Stimulated activated CD8-positive, alpha-beta memory T cell treated with anti-CD3 and anti-CD28 coated beads, Interleukin-12 subunit alpha, Interleukin-12 subunit beta, amount 100 ng/mL, for 24 hours (primary cell): ENCODE results near the gene WHRN.

ENCODE experiments used
- DNase-seq: peaks from one replicate; pipeline ENCODE4 v3.0.0-alpha.2; 2020; ENCODE audit errors: extremely low read depth

The WHRN gene

DNA sequence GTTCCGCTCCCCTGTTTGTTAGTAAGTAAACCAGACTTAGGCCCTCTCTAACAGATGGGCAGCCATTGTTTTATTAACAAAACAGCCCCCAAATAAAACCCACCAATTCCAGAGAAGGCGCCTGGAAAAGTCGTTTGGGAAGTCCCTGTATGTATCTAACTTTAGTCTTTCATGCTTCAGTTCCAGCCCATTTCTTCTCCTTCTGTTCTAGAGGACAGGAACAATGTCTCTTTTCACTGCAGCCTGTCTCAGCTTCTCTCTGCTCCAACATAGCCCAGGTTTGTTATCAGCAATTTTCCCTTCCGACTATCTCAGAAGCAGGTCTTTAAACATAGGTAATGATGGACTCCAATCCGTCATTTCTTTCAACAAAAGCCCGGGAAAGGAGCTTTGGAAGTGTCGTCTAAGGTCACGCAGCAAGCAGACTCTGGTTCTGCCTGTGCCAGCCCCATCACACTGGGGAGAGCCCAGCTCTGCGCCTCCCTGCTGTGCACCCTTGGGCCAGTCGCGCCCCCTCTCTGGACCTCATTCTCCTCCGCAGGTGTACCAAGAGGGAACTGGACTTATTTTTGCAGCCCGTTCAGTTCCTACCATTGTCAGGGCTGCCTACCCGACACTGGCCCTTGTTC, 107.9 kb downstream of the WHRN start:
- no peak for DNase-seq

DNA sequence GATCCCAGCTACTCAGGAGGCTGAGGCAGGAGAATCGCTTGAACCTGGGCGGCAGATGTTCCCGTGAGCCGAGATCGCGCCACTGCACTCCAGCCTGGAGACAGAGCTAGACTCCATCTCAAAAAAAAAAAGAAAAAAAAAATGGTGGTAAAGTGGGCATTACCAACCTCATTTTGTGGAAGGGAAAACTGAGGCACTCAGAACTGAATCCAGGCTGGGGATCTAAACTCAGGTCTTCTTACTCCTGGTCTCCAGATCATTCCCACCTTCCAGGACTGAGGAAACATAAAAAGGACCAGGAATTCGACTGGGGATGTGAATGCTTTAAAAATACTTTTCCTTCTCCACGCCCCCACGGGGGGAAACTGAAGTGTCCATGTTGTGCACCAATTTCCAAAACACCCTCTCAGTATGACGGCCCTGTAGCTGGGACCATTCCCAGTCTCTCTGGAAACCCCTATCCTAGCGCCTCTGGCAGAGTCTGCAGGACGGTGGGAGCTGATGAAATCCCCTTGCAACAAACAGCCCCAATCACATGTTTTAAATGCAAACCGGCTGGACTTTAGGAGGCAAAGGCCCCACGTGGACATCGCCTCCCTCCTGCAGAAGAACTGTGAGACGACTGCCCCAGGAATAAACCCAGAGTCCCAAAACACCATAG, 108.6 kb downstream of the WHRN start:
- DNase-seq = no peak

DNA sequence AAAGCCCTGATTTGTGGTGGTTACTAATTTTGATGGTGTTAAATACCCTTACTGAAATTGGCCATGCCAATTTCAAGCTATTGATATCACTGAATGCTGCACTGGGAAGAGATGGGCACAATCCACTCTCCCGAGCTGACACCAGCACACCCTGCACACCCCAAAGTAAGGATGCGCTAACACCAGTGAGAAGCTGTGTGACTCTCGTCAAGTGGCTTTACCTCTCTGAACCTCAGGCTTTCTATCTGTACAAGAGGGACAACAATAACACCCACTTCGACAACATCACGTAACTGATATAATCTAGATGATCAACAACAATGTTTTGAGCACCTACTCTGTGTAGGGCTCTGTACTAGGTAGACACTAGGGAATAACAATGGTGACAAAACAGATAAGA, 109.5 kb downstream of the WHRN start:
- no peak for DNase-seq

DNA sequence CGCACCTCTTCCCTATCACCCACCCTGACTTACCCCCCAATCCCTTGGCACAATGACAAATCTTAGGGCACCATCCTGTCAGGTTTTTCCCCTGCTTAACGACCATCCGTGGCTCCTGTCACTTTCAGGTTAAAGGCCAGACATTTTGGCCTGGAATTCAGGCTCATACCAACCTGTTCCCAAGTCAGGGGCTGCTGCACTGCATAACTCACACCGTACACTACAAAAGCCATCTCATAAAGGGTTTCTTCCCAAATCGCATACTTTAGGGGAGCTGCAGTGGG, 110.0 kb downstream of the WHRN start:
- DNase-seq = no peak

DNA sequence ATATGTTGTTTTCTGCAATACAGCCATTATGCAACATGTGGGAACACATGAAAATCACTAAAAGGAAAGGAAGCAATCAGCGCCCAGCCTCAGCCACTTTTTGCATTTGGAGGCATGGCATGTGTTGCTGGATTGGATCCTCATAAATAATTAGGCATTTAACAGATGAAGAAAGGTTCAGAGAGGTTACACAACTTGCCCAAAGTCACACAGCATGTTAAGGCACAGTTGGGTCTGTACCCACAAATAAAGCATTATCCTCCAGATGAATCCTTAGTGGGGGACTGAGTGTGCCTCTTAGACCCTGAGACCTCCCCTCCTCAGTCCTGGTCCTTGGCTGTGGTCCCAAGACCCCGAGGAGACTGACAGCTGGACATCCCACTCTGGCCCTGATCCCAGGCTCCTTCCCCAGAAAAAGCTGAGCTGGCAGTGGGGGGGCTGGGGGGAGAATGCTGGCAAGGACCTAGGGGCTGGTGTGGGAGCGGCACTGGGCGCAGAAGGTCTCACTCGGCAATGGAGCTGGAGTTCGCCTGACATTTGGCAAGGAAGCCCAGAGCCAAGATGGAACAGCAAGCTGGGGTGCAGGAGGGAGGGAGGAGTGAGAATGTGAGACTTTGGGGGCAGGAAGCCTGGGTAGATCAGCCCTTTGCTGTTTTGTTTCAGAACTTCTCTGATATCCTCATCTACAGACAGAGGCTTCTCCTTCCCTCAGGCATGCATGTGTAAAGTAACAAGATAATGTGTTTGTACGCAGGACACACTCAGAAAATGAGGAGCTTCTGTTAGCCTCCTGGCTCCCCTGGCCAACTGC, 110.5 kb downstream of the WHRN start:
- DNase-seq = no peak

DNA sequence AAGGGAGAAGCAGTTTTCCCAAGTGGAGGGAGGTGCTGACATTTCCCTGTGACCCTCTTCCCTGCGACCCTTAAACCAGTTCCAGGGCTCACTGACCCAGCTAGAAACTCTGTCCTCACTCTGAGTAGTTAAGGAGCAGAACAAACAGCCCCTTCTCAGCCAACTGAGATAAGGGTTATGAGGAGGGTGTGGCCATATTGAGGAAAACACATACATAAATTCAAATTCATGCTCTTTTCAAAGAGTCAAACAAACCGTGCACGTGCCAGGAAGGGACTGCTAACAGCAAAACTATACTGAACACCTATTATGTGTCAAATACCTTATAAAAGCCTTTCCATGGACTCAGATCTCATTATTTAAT, 112.5 kb downstream of the WHRN start:
- DNase-seq = no peak

DNA sequence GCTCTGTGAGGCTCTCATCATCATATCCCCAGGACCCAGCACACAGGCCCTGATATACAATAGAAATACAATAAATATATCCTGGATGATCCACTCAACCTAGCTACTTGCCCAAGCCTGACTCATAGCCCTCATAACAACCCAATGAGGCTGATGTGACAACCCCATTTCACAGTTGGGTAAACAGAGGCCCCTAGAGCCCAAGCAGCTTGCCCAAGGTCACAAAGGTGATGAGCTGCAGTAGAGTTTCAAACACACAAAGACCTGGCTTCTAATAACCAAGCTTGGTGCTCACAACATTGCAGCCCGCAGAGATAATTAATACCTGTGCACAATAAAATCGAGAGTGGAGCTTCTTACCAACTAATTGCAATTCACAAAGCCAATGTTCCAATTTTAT, 114.3 kb downstream of the WHRN start:
- DNase-seq = no peak

DNA sequence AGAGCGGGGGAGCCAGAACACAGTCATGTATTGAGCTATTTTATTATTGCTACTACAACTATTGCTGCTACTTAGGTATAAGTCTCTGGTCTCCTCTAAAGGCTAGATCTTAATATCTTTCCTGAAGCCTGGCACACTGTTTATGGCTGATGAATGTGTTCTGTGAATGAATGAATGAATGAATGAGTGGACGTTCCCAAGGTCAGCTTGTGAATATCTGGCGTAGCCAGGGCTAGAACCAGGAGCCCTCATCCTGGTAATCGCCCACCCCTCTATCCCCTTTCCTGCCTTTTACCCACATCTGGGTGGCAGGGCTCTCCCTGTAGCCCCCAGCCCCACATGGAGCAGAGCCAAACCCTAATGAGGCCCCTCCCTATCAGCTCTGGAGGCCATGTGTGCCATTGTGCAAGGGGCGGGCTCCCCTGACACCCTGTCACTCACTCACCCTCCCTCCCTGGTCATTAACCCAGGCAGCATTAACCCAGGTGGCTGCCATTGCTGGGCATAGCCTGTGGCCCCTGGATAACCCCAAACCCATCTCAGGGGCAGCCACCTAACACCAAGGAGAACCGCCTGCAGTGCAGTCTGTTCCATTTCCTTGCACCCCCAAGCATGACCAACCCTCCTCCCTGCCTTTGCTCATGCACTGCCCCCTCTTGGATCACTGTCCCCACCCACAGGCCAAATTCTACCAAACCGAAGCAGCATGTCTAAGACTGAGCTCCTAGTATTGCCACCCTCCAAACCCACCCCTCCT, 115.5 kb downstream of the WHRN start:
- DNase-seq = no peak

DNA sequence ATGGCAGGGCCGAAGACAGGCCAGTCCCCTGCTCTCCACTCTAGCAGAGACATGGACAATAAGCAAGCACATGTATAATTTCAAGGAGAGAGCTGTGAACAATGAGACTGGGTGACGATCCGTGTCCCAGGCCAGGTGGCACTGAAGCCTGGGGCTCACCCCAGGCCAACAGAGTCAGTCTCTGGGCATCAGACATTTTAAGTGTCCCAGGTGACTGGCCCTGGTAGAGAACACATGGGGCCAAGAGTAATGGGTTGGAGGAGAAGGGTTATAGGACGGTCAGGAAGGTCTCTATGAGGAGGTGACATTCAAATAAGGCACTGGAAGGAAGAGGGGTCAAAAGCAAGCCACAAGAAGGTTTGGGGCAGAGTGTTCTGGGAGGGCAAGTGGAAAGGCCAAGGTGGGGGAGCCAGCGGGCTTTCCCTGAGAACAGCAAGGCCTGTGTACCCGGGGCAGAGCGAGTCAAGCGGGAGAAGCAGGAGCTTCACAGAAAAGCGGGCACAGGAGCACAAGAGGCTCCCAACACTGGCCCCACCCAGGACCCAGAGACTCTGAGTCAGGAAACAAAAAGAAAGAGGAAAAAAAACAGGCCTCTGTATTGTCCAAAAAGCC, 116.4 kb downstream of the WHRN start:
- no peak for DNase-seq

DNA sequence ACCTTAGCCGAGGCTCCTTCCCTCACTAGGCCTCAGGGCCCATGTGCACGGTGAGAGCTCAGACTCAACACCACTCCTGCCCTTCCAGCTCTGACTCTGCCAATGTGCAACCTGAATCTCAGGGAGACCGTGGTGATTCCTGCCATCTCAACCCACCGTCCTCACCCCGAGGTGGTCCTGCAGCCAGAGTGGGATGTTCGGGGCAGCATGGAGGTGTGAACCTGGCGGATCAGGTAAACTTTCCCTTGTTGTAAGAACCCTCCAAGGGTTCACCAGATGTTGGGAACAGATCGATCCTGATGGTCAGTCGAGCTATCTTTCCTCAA, 117.0 kb downstream of the WHRN start:
- no peak for DNase-seq

DNA sequence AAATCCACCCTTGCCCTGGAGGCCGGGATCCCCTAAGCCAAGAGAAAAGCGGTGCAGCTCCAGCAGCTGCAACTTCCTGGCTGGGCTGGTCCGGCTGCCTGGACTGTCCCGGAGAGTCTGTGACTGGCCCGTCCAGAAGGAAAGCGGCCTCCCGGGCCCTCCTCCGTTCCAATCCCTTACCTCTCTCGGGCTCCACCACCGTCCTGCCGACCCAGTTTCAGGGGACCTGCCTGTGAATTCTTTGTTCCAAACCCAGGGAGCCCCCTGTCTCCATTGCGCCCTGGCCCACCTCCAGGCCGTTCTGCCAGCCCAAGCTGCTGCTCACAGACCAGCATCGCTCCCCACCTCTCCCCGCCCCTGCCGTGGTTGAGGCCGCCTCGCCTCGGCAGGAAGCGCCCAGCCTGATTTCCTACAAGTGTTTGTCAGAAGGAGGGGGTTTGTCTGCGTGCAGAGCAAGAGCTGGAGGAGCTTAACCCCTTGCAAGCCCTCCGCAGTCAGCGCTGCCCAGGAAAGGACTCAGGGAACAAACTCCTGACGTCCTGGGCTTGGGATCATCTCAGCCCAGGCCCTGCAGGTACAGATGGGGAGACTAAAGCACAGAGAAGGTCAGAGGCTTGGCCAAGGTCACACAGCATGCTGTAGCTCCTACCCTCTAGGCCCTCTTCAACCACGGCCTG, 117.5 kb downstream of the WHRN start, which contains the start of gene AKNA:
Gene AKNA, minus strand, starts transcription at position 303 of the 677 bp plus-strand sequence. CDS start 6,649 bp downstream, outside the sequence.
- DNase-seq = peak; percentile 63

DNA sequence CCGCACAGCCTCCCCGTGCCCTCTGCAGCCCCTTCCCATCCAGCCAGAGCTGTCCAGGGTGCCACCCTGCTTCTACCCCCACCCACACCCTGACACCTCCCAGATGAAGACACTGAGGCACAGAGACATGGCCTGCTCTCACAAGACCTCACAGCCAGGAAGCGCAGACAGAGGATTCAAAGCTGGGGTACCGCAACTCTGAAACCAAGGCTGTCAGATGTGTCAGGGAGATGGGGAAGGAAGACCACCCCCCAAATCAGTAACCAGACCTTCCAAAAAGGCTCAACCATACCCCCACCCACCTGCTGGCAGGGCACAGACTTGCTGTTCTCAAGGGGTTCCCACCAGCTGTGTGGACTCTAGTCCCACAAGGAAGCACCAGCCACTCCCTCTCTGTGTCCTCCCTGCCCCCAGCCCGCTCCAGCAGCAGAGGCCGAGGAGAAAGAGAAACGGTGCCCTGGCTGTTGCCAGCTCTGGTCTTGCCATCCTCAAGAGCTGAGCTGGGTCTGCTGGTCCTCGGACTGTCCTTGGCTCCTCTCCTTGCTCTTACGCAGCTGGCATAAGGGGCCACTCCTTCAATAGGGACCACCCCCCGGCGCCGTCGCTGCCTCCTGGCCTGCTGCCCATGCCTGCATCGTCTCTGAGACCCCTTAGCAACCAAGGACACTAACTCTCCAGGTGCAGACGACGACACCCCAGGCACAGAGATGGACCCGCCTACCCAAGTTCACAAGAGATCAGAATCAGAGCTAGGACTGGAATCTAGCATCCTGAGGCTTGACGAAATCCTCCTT, 118.2 kb downstream of the WHRN start:
- DNase-seq = no peak

DNA sequence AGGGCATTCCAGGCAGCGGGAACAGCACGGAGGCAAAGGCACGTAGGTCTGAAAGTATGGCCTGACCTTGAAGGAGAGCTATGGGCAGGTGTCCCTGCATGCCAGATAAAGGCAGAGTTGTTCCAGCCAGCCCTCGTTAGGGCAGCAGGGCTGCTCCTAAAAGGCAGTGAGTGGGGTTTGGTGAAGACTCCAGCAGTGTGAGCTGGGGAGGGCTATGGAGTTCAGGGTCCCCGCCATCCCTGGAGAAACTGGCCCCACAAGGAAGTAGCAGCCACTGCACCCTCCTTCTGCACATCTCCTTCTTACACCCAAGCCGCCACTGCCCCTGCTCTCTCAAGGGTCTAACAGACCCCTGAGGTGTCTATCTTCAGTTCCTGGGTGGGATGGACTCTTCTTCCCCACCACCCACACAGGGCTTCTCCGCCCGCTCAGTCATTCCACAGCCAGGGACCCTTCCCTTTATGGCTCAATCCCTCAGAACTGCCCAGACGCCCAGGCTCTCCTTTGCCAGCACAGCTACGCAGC, 118.8 kb downstream of the WHRN start:
- DNase-seq = no peak

DNA sequence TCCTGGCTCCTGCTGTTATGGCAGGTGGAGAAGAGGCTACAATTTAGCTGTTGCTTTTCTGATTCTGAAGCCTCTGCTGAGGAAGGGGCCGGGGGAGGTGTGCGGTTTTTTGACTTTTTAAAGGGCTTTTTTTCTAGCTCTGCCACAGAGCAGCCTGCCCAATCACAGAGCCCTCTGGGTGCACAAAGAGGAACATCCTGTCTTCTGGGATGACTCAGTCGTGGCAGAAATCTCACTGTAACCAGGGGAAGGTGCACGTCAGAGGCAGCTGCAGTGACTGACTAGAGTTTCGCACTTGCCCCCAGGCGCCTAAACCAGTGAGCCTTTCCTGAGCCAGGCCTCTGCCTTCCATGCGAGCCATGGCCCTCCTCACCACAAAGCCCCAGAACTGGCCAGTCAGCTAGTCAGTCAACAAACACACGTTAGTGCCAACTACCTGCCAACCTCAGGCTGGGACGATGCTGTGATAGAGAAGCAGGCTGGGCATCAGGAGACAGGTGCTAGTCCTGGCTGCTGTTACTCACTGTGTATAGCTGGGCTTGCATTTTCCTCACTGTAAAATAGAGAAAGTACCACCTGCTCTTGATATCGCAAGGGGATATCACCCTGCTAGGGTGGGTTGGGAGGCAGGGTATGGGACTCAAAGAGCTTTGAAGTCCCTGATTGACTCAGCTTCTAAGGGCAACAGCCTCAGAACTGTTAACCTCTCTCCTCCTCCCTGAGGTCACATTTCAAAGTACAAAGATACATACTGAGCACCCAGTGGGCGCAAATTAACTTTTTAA, 119.7 kb downstream of the WHRN start:
- DNase-seq = peak; percentile 82

DNA sequence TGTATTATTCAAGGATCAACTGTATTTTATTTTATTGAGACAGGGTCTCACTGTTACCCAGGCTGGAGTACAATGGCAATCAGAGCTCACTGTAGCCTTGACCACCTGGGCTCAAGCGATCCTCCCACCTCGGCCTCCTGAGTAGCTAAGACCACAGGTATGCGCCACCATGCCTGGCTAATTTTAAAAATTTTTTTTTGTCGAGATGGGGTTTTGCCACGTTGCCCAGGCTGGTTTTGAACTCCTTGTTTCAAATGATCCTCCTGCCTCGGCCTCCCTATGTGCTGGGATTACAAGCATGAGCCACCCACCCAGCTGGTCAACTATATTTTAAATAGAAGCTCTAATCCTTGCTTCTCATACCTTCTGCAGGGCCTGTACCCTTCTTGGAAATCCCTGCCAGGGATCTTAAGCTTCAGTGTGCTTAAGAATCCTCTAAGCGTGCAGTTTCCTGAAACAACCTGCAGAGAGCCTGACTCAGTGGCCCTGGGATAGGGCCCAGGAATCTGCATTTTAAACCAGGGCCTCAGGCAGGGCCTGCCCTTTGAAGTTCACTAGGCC, 120.4 kb downstream of the WHRN start:
- DNase-seq = no peak

DNA sequence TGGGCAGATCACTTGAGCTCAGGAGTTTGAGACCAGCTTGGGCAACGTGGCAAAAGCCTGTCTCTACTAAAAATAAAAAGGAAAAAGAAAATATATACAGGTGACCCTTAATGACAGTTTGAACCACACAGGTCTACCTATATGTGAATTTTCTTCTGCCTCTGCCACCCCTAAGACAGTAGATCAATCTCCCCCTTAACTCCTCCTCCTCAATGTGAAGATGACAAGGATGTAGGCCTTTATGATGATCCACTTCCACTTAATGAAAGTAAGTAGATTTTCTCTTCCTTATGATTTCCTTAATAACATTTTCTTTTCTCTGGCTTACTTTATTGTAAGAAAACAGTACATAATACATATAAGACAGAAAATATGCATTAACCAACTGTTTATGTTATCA, 120.9 kb downstream of the WHRN start:
- DNase-seq = no peak

DNA sequence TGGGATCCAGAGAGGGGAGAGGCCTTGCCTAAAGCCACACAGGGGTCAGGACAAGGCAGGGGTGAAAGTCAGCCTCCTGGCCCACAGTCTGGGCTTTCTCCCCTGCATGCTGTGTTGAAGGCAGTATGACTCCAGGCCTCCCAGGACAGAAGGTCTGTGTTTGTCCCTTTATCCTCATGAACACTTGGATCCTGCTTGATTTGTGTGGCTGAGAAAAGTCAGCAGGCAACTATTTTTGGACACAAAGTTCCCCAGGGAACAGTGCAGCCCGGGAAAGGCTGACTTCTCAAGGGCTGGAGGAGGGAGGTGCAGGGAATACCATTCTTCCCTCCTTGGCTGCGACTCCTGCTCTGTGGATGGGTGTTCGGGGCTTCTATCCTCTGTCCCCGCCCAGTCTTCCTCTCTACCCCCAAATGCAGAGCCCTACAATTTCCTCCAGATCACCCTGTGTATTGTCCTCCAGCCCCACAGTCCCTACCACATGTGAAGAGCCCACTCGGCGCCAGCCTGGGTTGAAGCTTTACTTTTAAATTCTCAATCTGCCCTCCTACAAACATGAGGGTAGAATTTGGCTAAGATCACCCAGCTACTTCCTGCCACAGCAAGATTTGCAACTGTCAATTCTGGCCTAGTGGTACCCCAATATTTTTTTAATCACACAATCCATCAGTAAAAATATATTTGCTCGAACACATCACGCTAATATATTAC, 121.6 kb downstream of the WHRN start:
- no peak for DNase-seq

DNA sequence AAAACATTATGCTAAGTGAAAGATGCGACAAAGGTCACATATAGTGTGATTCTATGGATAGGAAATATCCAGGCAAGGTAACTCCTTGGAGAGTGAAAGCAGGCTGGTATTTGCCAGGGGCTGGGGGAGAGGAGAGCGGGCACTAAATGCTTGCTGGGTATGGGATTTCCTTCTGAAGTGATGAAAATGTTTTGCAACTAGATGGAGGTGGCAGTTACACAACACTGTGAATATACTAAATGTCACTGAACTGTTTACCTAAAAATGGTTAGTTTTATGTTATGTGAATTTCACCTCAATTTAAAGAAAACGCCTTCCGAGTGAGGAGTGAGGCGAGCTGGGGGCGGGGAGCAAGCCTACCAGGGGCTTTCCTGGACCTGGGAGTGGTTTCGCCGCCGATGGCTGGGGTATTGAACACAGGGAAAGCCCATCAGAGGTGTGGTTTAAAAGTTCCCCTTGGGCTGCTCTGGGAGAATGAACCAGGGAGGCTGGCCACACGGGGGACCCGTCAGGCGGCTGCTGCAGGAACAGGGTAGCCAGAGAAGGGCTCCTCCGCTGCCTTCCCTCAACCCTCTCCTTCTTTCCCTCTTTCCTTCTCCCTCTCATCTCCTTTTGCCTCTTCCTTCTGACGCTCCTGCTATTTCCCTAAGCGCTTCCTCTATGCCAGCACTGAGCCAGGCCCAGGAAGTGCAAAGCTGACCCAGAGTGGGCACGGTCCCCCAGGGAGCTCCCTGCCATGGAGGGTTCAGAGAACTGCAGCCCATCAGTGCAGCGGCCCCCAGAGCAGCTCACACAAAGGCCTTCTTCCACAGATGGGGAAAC, 122.4 kb downstream of the WHRN start:
- DNase-seq = peak; percentile 49
